Mesenchymal stem cell (in vitro differentiated cells and primary cell): ENCODE measurements around the gene POLE3.

ENCODE experiments used
- DNase-seq: peaks from one replicate; pipeline ENCODE4 v3.0.0-alpha.2; 2013
- H2AFZ ChIP-seq: one replicate; pipeline ENCODE4 v1.6.1; 2013; ENCODE audit warnings: low read depth, mild to moderate bottlenecking, control low read depth, inconsistent platforms, low read length, moderate library complexity
- H2AK5ac ChIP-seq: 2 replicates; pipeline ENCODE4 v1.6.1; 2013; ENCODE audit warnings: low read length, moderate library complexity, mild to moderate bottlenecking, inconsistent platforms; ENCODE audit not compliant: severe bottlenecking
- H2BK120ac ChIP-seq: one replicate; pipeline ENCODE4 v1.6.1; 2013; ENCODE audit warnings: low read depth, mild to moderate bottlenecking, inconsistent platforms, low read length, moderate library complexity
- H2BK12ac ChIP-seq, 2 experiments: one replicate each; pipeline ENCODE4 v1.6.1; 2013; ENCODE audit warnings: inconsistent platforms in 2 of 2, low read length in 2 of 2, mild to moderate bottlenecking in 2 of 2, moderate library complexity in 2 of 2, control low read depth in 1 of 2
- H2BK15ac ChIP-seq: one replicate; pipeline ENCODE4 v1.6.1; 2013; ENCODE audit warnings: mild to moderate bottlenecking, low read depth, inconsistent platforms; ENCODE audit not compliant: poor library complexity, severe bottlenecking
- H2BK5ac ChIP-seq: 2 replicates; pipeline ENCODE4 v1.6.1; 2013; ENCODE audit warnings: low read depth, mild to moderate bottlenecking, low read length, control low read depth, inconsistent platforms; ENCODE audit not compliant: poor library complexity, severe bottlenecking
- H3K14ac ChIP-seq, 2 experiments: one replicate each; pipeline ENCODE4 v1.6.1; 2013; ENCODE audit warnings: inconsistent platforms in 2 of 2, low read length in 2 of 2, control low read depth in 1 of 2, mild to moderate bottlenecking in 1 of 2, moderate library complexity in 1 of 2
- H3K18ac ChIP-seq, 2 experiments: one replicate each; pipeline ENCODE4 v1.6.1; 2013; ENCODE audit warnings: inconsistent platforms in 2 of 2, low read length in 2 of 2, control low read depth in 1 of 2, low read depth in 1 of 2, mild to moderate bottlenecking in 1 of 2
- H3K23ac ChIP-seq, 2 experiments: one replicate each; pipeline ENCODE4 v1.6.1; 2013; ENCODE audit warnings: inconsistent platforms in 2 of 2, low read length in 2 of 2, mild to moderate bottlenecking in 2 of 2, moderate library complexity in 2 of 2, control low read depth in 1 of 2
- H3K27ac ChIP-seq: 2 replicates; pipeline ENCODE4 v1.5.1; 2013; ENCODE audit warnings: mild to moderate bottlenecking, moderate library complexity, low read length, control low read depth, inconsistent platforms; ENCODE audit not compliant: poor library complexity, severe bottlenecking
- H3K27me3 ChIP-seq, 2 experiments: 2 replicates each; pipeline versions ENCODE4 v1.6.1 to v1.7.0; 2013; ENCODE audit warnings: low read length in 2 of 2, mild to moderate bottlenecking in 2 of 2, moderate library complexity in 2 of 2, control low read depth in 1 of 2, inconsistent platforms in 1 of 2; ENCODE audit not compliant: control insufficient read depth in 1 of 2, insufficient read depth in 1 of 2
- H3K36me3 ChIP-seq, 2 experiments: 2 replicates each; pipeline versions ENCODE4 v1.6.1 to v1.7.0; 2013; ENCODE audit warnings: low read length in 2 of 2, control low read depth in 1 of 2, inconsistent platforms in 1 of 2, low read depth in 1 of 2, mild to moderate bottlenecking in 1 of 2; ENCODE audit not compliant: insufficient read depth in 2 of 2, control insufficient read depth in 1 of 2
- H3K4ac ChIP-seq, 2 experiments: one replicate each; pipeline ENCODE4 v1.6.1; 2013; ENCODE audit warnings: inconsistent platforms in 2 of 2, low read length in 2 of 2, mild to moderate bottlenecking in 2 of 2, moderate library complexity in 2 of 2, control low read depth in 1 of 2, low read depth in 1 of 2
- H3K4me1 ChIP-seq: 2 replicates; pipeline ENCODE4 v1.6.1; 2013; ENCODE audit warnings: low read depth, low read length, control low read depth; ENCODE audit not compliant: control insufficient read depth, insufficient read depth
- H3K4me2 ChIP-seq: 2 replicates; pipeline ENCODE4 v1.6.1; 2013; ENCODE audit warnings: low read length, mild to moderate bottlenecking, inconsistent platforms; ENCODE audit not compliant: poor library complexity, severe bottlenecking
- H3K4me3 ChIP-seq, 2 experiments: 2 replicates each; pipeline versions ENCODE4 v1.5.1 to v1.7.0; 2013; ENCODE audit warnings: low read length in 2 of 2, mild to moderate bottlenecking in 2 of 2, control low read depth in 1 of 2, low read depth in 1 of 2; ENCODE audit not compliant: insufficient read depth in 1 of 2
- H3K79me1 ChIP-seq: replicated peaks from 2 replicates; pipeline ENCODE4 v1.6.1; 2013; ENCODE audit warnings: mild to moderate bottlenecking, control low read depth, low read length, inconsistent platforms; ENCODE audit not compliant: poor library complexity, severe bottlenecking
- H3K9ac ChIP-seq: 2 replicates; pipeline ENCODE4 v1.7.0; 2013; ENCODE audit warnings: mild to moderate bottlenecking, low read length, moderate library complexity
- H3K9me3 ChIP-seq: 2 replicates; pipeline ENCODE4 v1.7.0; 2013; ENCODE audit warnings: mild to moderate bottlenecking, low read length; ENCODE audit not compliant: control insufficient read depth
- H4K8ac ChIP-seq: one replicate; pipeline ENCODE4 v1.6.1; 2013; ENCODE audit warnings: inconsistent platforms, mild to moderate bottlenecking, low read length, moderate library complexity
- H4K91ac ChIP-seq: one replicate; pipeline ENCODE4 v1.6.1; 2013; ENCODE audit warnings: mild to moderate bottlenecking, low read length, inconsistent platforms
- WGBS: methylation state at CpG from one replicate; pipeline ENCODE4 v1.1.7; 2013; ENCODE audit warnings: mixed read lengths; 5-methylcytosine and 5-hydroxymethylcytosine counted together

POLE3 gene

DNA sequence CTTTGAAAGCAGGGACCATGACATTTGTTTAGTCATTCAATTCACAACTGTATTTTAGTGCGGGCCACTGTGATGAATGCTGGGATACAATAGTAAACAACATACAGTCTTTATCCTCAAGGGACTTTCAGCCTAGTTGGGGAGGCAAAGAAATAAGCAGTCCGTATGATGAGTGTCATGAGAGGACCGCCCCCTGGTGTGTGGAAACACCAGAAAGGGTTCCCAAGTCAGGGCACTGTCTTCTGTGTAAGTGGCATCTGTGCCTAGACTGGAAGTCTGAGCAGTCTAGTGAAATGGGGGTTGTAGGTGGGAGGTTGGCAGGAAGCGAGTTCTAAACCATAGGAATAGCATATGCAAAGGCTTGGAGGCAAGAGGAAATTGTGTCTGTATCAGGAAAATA is 6.9 kb upstream of the POLE3 start:
- Histone ChIP-seq H2BK12ac (no peak overlapping the region), H3K9me3 (no peaks in the 10 kb centered on the region), H3K4me1 (no peaks in the 10 kb centered on the region), H2AK5ac (no peak overlapping the region), H4K8ac (peak overlapping the region; percentile 7), H2BK120ac (no peak overlapping the region), H3K27me3 (no peaks in the 10 kb centered on the region), H2BK15ac (no peak overlapping the region), H3K14ac (no peak overlapping the region), H3K9ac (no peak overlapping the region), H3K4me3 (no peak overlapping the region), H3K36me3 (no peaks in the 10 kb centered on the region), H3K4me2 (no peak overlapping the region), H2AFZ (no peak overlapping the region), H4K91ac (peak overlapping the region; percentile 72), H3K27ac (no peak overlapping the region), H2BK5ac (no peak overlapping the region), H3K23ac (no peak overlapping the region), H3K18ac (no peak overlapping the region), H3K79me1 (no peaks in the 10 kb centered on the region), H3K4ac (peak overlapping the region in 1 of 2 experiments; percentile 27)
- WGBS: 66% methylated on average over 3 of the region's 4 CpGs
- peak; percentile 33 for DNase-seq

DNA sequence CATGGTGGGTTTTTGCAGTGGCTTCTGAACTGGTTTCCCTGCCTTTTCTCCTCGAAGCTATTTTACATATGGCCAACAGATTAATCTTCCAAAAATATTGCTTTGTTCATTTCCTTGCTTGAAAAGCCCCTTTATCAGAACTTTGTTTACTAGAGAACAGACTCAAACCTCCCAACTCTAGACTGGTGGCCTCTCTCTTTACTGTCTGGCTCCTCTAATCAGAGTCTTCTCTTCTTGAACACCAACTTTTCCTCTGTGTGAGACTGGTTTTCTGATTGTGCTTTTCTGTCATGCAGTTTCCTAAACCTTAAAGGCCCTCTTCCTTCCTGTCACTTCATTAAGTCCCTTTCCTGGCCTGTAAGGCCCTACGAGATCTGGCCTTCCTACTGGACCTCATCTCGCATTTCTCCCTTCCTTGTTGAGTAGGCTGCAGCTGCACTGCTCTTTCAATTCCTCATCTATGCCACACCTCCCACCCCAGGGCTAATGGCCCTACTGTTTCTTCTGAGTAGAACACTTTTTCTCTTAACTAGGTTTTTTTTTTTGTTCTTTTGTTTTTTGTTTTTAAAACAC is 5.8 kb upstream of the POLE3 start:
- Histone ChIP-seq H3K18ac (no peak overlapping the region), H2BK15ac (no peak overlapping the region), H3K36me3 (no peaks in the 10 kb centered on the region), H3K14ac (no peak overlapping the region), H3K9ac (no peak overlapping the region), H4K91ac (no peak overlapping the region), H3K27ac (no peak overlapping the region), H2AFZ (no peak overlapping the region), H2BK120ac (no peak overlapping the region), H3K4ac (no peak overlapping the region), H2BK5ac (no peak overlapping the region), H2AK5ac (no peak overlapping the region), H2BK12ac (no peak overlapping the region), H3K9me3 (no peaks in the 10 kb centered on the region), H3K27me3 (no peaks in the 10 kb centered on the region), H4K8ac (peak overlapping the region; percentile 89), H3K23ac (no peak overlapping the region), H3K4me1 (peaks cover 3% of the 10 kb centered on the region), H3K4me2 (no peak overlapping the region), H3K4me3 (no peak overlapping the region), H3K79me1 (no peaks in the 10 kb centered on the region)
- 83% methylated on average over 3 of the region's 3 CpGs for WGBS
- no peak for DNase-seq

DNA sequence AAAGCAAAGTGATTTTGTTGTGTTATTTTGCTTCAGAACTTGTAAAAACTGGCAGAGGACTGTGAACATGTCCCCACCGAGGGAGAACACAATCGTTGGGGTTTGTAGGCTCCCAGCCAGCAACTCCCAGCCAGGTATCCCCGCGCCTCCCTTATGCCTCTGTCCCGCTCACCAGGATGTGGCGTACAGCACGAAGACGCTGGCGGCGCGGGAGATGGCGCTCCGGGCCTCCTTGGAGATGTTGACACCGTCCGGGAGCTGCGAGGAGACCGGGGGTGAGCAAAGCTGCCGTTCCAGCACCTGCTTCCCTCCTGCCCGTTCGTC is 630 bp downstream of the POLE3 start:
- WGBS: 0% methylated on average over 20 of the region's 20 CpGs
- Histone ChIP-seq H2BK12ac (no peak overlapping the region), H3K4me1 (peaks cover 7% of the 10 kb centered on the region), H3K36me3 (peaks cover 11 to 20% of the 10 kb centered on the region in 2 experiments), H2AFZ (peak overlapping the region; percentile 49), H3K4me2 (peak overlapping the region; percentile 87), H3K9me3 (no peaks in the 10 kb centered on the region), H4K8ac (peak overlapping the region; percentile 63), H2BK5ac (no peak overlapping the region), H3K27ac (peak overlapping the region; percentile 100), H3K27me3 (no peaks in the 10 kb centered on the region), H2AK5ac (no peak overlapping the region), H3K4ac (peak overlapping the region; percentile 12 to 55), H2BK120ac (no peak overlapping the region), H3K23ac (no peak overlapping the region), H2BK15ac (no peak overlapping the region), H3K18ac (peak overlapping the region; percentile 34 to 99), H3K14ac (no peak overlapping the region), H4K91ac (peak overlapping the region; percentile 91), H3K4me3 (peak overlapping the region; percentile 69 to 98), H3K9ac (peak overlapping the region; percentile 99), H3K79me1 (peaks cover 12% of the 10 kb centered on the region)
- DNase-seq: no peak

DNA sequence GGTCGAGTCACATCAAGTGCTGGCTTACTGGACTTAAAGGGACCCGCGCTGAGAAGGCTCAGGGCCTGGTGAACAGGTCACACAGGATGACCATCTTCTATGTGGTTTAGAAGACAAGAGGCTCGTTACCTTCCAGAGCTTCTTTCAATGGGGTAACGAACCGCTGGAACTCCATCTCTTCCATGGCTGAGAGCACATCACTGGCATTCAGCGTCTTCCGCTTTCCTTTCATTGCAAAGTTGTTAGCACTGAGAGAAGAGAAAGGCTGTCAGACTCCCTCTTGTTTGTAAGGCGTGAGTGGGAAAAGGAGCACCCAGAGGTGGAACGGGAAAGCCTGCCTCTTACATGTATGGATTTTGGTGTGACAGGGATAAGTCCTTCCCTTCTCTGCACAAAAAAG is 994 bp downstream of the POLE3 start:
- H3K18ac ChIP-seq: no peak overlapping the region
- H2BK120ac ChIP-seq: no peak overlapping the region
- peaks cover 11 to 20% of the 10 kb centered on the region in 2 experiments for H3K36me3 ChIP-seq
- H3K23ac ChIP-seq: no peak overlapping the region
- H3K14ac ChIP-seq: no peak overlapping the region
- no peak overlapping the region for H2BK5ac ChIP-seq
- no peak overlapping the region for H4K8ac ChIP-seq
- no peaks in the 10 kb centered on the region for H3K9me3 ChIP-seq
- WGBS: 65% methylated on average over 10 of the region's 10 CpGs
- no peak overlapping the region for H2AK5ac ChIP-seq
- peak overlapping the region; percentile 99 for H3K9ac ChIP-seq
- peak overlapping the region; percentile 100 for H3K27ac ChIP-seq
- H3K79me1 ChIP-seq: peaks cover 12% of the 10 kb centered on the region
- H2AFZ ChIP-seq: peak overlapping the region; percentile 49
- H3K4me3 ChIP-seq: peak overlapping the region; percentile 69 to 98
- H3K27me3 ChIP-seq: no peaks in the 10 kb centered on the region
- H3K4me1 ChIP-seq: peaks cover 7% of the 10 kb centered on the region
- H3K4me2 ChIP-seq: peak overlapping the region; percentile 87
- H3K4ac ChIP-seq: no peak overlapping the region
- no peak overlapping the region for H2BK12ac ChIP-seq
- DNase-seq: no peak
- H4K91ac ChIP-seq: no peak overlapping the region
- H2BK15ac ChIP-seq: no peak overlapping the region
